ENCODE results near the gene GPX4. TPM values are rescaled to one million over a fixed set of nuclear protein-coding genes. Genes with fewer than 3 reads are reported as not detected.

GPX4 gene
- total and polyA plus RNA-seq, 12 donors, result 332 to 1,424 (median 704) TPM

GRCh38 chr19:1094978-1095701, 8.7 kb upstream of the GPX4 start, which contains the start of gene POLR2E:
TSS of gene POLR2E (minus strand) at chr19:1095375. CDS start at chr19:1095315, 60 bp downstream.
- peak; percentile 17 to 75 for TF ChIP-seq POLR2A (IDR thresholded peaks at IDR 0.05)
- TF ChIP-seq, protein P1, sequence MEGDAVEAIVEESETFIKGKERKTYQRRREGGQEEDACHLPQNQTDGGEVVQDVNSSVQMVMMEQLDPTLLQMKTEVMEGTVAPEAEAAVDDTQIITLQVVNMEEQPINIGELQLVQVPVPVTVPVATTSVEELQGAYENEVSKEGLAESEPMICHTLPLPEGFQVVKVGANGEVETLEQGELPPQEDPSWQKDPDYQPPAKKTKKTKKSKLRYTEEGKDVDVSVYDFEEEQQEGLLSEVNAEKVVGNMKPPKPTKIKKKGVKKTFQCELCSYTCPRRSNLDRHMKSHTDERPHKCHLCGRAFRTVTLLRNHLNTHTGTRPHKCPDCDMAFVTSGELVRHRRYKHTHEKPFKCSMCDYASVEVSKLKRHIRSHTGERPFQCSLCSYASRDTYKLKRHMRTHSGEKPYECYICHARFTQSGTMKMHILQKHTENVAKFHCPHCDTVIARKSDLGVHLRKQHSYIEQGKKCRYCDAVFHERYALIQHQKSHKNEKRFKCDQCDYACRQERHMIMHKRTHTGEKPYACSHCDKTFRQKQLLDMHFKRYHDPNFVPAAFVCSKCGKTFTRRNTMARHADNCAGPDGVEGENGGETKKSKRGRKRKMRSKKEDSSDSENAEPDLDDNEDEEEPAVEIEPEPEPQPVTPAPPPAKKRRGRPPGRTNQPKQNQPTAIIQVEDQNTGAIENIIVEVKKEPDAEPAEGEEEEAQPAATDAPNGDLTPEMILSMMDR (IDR thresholded peaks at IDR 0.05), result no peak
- intact Hi-C loops (cut with DNase I), result no loop called here
- H3K36me3 ChIP-seq (replicated peaks in 1 of 2), result peaks cover 0 to 29% of the 10 kb centered on the region in 2 donors
- DNase-seq, result peak; percentile 98 to 100 (median 99)
- peak within 1 kb of the TSS in 4 of 5 donors; percentile 19 to 67 (median 57) for H3K27ac ChIP-seq
- H3K27me3 ChIP-seq, result no peaks in the 10 kb centered on the region
- peak within 1 kb of the TSS; percentile 5 to 81 (median 56) for H3K4me3 ChIP-seq
- H3K9me3 ChIP-seq (replicated peaks in 1 of 3), result no peaks in the 10 kb centered on the region
- WGBS, 4 donors, result 0% methylated on average over 19 to 81 of the region's 81 CpGs; no CpG with 5 or more reads in 1 of the 4 donors
- H3K4me1 ChIP-seq (replicated peaks in 1 of 2), result peaks cover 17 to 21% of the 10 kb centered on the region in 2 donors

- DNase-seq, result no peak
Measured at GRCh38 chr19:1097810-1098176, 6.0 kb upstream of the GPX4 start.

DNA sequence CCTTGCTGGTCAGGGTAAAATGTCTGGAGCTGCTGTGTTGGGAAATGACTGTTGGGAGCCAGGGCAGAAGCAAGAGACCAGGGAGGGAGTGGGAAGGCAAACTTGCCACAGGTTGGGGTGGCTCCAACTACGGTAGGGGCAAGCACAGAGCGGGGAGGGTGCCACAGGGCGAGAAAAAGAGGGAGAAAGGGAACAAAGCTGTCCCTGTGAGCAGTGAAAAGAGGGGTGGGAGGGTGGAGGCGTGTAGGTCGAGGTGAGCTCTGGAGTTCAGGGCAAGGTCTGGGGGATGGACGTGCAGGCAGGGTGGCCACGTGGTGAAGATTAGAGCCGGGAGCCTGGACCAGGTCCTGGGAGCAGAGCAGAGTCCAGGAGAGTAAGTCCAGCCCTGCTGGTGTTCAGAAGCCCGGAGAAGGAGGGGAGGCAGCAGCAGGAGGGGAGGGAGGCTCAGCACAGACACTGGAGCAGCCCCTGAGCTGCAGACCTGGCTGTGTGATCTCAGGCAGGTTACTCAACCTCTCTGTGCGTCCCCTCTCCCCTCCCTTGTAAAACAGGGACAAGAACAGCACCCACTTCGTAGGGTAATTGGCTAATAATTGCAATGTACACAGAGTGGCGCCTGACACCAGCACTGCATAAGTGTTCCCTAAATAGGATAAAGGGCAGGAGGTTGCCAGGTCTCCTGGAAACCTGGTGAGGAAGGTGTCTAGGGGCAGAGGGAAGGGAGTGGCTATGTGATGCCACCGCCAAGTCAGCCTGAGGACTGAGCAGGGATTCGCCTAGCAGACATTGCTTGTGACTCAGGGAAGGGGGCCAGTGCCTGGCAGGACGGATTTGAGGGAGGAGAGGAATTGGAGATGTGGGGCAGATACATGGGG, 5.4 kb upstream of the GPX4 start:
- Histone ChIP-seq H3K36me3 (replicated peaks in 1 of 2) (peaks cover 0 to 4% of the 10 kb centered on the region in 2 donors), H3K27me3 (no peaks in the 10 kb centered on the region), H3K9me3 (replicated peaks in 1 of 3) (no peaks in the 10 kb centered on the region), H3K27ac (peak overlapping the region in 2 of 5 donors; percentile 47 to 72), H3K4me1 (replicated peaks in 1 of 2) (peaks cover 40 to 50% of the 10 kb centered on the region in 2 donors), H3K4me3 (no peak overlapping the region)
- TF ChIP-seq, protein P1 (IDR thresholded peaks at IDR 0.05), result no peak
- TF ChIP-seq POLR2A (IDR thresholded peaks at IDR 0.05), result no peak
- intact Hi-C loops (cut with DNase I), result no loop called here
- DNase-seq, result peak in 1 of 7 donors; percentile 64
- 63 to 66% (median 65%) methylated on average over 13 to 15 of the region's 15 CpGs for WGBS, 4 donors

More at GRCh38 chr19:1097810-1098176, 6.0 kb upstream of the GPX4 start:
- TF ChIP-seq, protein P1 (IDR thresholded peaks at IDR 0.05), result no peak
- TF ChIP-seq POLR2A (IDR thresholded peaks at IDR 0.05), result no peak
- Histone ChIP-seq H3K36me3 (replicated peaks in 1 of 2) (peaks cover 0 to 10% of the 10 kb centered on the region in 2 donors), H3K27me3 (no peaks in the 10 kb centered on the region), H3K4me3 (no peak overlapping the region), H3K4me1 (replicated peaks in 1 of 2) (peaks cover 34 to 44% of the 10 kb centered on the region in 2 donors), H3K9me3 (replicated peaks in 1 of 3) (no peaks in the 10 kb centered on the region), H3K27ac (no peak overlapping the region)
- intact Hi-C loops (cut with DNase I), result no loop called here
- 69 to 76% (median 74%) methylated on average over 7 of the region's 7 CpGs for WGBS, 4 donors

DNA sequence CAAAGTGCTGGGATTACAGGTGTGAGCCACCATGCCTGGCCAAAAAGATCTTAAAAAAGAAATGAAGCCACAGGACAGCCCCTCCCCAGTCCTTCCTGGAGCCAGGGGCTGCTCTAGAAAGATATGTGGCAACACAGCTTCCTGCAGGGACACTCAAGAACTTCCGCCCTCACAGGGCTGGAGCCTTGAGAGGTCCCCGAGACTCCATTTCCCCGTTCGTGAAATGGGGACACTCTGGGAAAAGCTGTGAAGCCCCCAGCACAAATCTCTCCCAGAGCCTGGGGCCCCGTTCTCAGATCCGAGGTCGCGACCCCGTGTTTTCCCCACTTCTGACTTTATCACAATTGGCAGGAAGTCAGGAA, 2.5 kb upstream of the GPX4 start:
- peak in 5 of 7 donors; percentile 58 to 81 (median 65) for DNase-seq
- Histone ChIP-seq H3K9me3 (replicated peaks in 1 of 3) (no peaks in the 10 kb centered on the region), H3K27me3 (no peaks in the 10 kb centered on the region), H3K36me3 (replicated peaks in 1 of 2) (peaks cover 0 to 3% of the 10 kb centered on the region in 2 donors), H3K27ac (peak overlapping the region; percentile 92 to 99 (median 98)), H3K4me1 (replicated peaks in 1 of 2) (peaks cover 35 to 47% of the 10 kb centered on the region in 2 donors), H3K4me3 (peak overlapping the region in 1 of 4 donors; percentile 25)
- no peak for TF ChIP-seq POLR2A (IDR thresholded peaks at IDR 0.05)
- intact Hi-C loops (cut with DNase I), result no loop called here
- WGBS, 4 donors, result 9 to 18% (median 16%) methylated on average over 4 to 9 of the region's 9 CpGs
